GM12891 (cell line): ENCODE results near the gene YTHDF1.

ENCODE experiments used
- DNase-seq: peaks from one replicate; pipeline ENCODE4 v3.0.0; 2011; ENCODE audit warnings: low spot score; ENCODE audit not compliant: insufficient read length
- FAIRE-seq: peaks from 2 replicates; lab custom pipeline; 2011; peaks lifted over from hg19 to GRCh38; lab: Jason Lieb, UNC
- PAX5 ChIP-seq: IDR thresholded peaks from 2 replicates; pipeline ENCODE4 v1.6.1; 2011; ENCODE audit warnings: low read length, moderate library complexity, mild to moderate bottlenecking; ENCODE audit not compliant: insufficient read depth, severe bottlenecking
- POLR2A ChIP-seq: IDR thresholded peaks from 2 replicates; pipeline ENCODE4 v1.6.1; 2011; ENCODE audit warnings: low read depth, low read length, control low read depth
- POLR2AphosphoS5 ChIP-seq: IDR thresholded peaks from 2 replicates; pipeline ENCODE4 v1.6.1; 2011; ENCODE audit warnings: low read depth, low read length, control low read depth
- POU2F2 ChIP-seq: IDR thresholded peaks from 2 replicates; pipeline ENCODE4 v1.6.1; 2011; ENCODE audit warnings: low read depth, mild to moderate bottlenecking, control low read depth, low read length, moderate library complexity
- SPI1 ChIP-seq: IDR thresholded peaks from 2 replicates; pipeline ENCODE4 v1.6.1; 2011; ENCODE audit warnings: low read depth, low read length, control low read depth
- TAF1 ChIP-seq: IDR thresholded peaks from 2 replicates; pipeline ENCODE4 v1.6.1; 2011; ENCODE audit warnings: low read depth, low read length, control low read depth

Gene YTHDF1

GRCh38 chr20:63155266-63156165 is 60.4 kb downstream of the YTHDF1 start:
- DNase-seq = no peak
- no peak for FAIRE-seq
- no peak for TF ChIP-seq POU2F2

DNA sequence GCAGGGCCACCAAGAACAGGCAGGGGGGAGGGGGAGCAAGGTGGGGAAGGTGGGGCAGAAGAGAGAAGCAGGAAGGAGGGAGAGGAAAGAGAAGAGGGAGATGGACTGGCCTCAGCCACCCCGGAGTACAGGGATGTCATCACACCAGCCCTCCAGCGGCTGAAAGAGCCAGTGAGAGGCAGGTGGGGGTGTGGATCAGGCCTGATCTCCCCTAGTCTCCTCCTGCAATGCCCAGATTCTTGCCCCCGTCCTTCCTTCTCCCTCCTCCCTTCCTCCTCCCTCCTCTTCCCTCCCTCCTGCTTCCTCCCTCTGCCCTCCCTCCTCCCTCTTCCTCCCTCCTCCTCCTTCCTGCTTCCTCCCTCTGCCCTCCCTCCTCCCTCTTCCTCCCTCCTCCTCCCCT is 61.5 kb downstream of the YTHDF1 start:
- TF ChIP-seq POLR2AphosphoS5 (no peak), PAX5 (no peak), POU2F2 (no peak), SPI1 (no peak), TAF1 (no peak), POLR2A (no peak)

DNA sequence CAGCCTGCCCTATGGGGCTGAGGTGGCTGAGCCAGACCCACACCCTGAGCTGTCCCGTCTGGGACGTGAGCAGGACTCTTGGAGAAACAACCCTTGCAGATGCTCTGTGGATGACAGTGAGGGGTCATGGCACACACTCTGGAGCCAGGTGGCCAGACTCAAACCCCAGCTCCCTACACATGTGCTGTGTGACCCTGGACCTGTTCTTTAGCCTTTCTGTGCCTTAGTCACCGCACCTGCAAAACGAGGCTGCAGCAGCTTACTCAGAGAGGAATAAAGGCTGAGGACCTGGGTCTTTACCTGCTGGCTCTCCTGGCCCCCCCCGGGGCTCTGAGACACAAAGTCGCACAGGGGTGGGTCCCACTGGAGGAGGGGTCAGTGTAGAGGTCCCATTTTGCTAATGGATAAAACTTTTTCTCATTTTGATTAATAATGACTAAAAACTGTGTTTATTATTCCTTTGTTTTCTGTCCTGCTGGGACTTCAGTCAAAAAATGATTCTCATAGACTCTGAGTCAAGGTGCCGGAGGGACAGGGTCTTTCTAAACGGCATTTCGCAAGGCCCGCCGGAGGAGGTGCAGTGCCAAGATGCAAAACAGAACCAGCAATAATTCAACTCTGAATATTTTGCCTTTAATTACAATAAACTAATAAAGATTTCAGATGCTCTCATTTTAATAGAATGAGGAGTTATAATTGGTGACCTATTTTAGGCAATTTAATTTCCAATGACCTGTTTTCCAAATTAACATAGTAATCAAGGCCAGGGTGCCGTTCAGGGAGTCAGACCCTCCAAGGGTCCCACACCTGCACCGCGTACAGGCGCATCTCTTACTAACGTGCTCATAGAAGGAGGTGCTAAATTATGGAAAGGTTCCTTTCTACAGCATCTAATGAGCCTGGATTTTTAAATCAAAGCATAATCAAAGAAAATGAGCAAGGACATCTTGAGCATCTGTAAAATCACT is 62.4 kb downstream of the YTHDF1 start:
- FAIRE-seq (no peak), DNase-seq (no peak)
- no peak for TF ChIP-seq PAX5
- TF ChIP-seq POLR2AphosphoS5 = no peak
- TF ChIP-seq SPI1 = no peak
- no peak for TF ChIP-seq POLR2A
- TF ChIP-seq TAF1 = no peak
- no peak for TF ChIP-seq POU2F2

More for the DNA sequence above, 61.5 kb downstream of the YTHDF1 start:
- no peak for FAIRE-seq
- DNase-seq = no peak

DNA sequence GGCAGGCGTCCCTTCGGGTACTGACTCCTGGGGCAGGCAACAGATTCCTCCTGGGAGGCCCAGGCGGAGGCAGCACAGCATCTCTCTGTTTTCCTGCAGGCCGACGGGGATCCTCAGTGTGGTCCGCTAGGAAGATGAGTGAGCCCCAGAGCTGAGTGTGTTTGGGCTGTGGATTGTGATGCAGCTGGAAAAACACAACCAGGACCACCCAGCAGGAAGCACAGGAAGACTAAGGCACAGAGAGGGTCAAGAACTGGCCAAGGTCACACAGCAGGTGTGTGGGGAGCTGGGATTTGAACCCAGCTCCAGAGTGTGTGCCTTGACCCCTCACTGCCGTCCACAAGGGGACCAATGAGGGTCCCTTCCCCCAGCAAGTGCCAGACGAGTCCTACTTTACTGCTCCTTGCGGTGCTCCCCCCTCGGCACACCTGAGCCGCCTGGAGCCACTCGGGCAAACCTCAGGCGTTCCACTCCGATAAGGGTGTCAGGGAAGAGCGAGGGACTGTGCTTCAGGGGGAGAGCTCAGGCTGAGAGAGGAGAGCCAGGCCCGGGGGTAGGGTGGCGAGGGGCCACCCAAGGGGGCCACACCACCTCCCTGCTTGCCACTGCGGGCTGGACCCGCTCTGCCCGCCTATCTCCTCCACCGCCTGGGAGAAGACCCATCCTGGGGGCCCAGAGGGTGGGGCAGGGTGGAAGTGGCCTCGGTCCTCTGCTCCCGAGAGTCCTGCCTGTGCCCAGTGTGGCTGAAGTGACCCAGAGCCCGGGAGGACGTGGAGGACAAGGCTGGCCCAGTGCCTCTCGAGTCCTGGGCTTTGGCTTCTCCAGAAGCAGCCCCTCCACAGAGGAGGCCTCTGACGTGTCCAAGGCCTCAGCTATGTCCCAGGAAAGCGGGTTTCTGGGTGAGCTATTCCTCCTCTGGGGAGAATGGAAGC is 63.3 kb downstream of the YTHDF1 start:
- no peak for DNase-seq
- no peak for TF ChIP-seq POLR2A
- FAIRE-seq = no peak

GRCh38 chr20:63151554-63152321 is 64.2 kb downstream of the YTHDF1 start:
- no peak for DNase-seq
- no peak for FAIRE-seq
- TF ChIP-seq SPI1 = no peak
- no peak for TF ChIP-seq POU2F2
- TF ChIP-seq TAF1 = no peak
- TF ChIP-seq POLR2A = no peak
- no peak for TF ChIP-seq PAX5

DNA sequence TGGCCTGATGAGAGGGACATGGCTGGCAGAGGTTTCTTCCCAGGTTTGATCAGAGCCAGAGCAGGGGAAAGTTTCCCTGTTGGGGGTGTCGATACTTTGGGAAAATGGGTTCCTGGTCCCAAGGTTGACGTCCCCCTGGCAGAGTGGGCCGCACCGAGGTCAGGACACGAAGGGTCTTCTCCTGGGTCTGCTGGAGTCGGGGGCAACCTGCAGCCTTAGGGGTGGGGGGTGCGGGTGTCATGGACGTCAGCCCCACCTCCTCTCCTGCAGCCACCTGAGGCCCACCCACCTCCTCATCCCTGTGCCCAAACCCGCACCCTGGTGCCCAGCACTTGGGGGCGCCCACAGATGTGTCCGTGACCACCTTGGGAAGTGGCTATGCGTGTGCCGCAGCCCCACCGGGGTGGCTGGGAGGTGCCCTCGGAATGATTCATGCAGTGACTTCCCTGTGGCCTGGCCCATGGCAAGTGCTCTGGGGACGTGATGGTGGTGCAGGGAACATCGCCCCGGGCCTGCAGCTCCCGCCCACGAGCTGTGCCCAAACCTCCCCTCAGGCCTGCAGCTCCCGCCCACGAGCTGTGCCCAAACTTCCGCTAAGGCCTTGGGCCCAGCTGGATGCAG is 64.9 kb downstream of the YTHDF1 start:
- TF ChIP-seq TAF1 (no peak), SPI1 (no peak), PAX5 (no peak), POLR2A (no peak), POLR2AphosphoS5 (no peak), POU2F2 (no peak)
- no peak for DNase-seq
- FAIRE-seq = no peak

DNA sequence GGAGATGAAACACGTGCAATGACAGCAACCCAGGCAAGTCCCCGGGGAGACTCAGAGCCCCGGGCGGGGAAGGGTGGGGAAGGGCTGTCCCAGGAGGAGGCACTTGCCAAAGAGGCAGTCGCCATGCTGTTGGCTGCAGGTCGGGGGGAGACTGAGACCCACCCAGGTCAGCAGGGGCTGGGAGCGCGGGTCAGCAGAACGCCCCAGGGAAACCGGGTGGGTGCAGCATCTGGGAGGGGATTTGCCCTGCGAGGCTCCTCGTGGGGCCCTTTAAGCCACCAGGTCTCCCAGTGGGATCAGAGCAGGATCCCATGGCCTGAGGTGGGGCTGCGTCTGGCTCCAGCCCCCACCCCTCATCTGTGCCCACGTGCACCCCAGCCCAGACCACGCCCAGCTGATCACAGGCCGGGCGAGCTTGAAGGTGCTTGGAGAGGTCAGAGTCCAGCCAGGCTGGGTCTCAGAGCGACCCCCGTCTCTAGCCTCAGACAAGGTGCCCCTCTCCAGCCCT is 65.5 kb downstream of the YTHDF1 start:
- DNase-seq = no peak
- TF ChIP-seq POLR2A = no peak
- no peak for TF ChIP-seq PAX5
- TF ChIP-seq TAF1 = no peak
- TF ChIP-seq POLR2AphosphoS5 = no peak
- no peak for TF ChIP-seq POU2F2
- TF ChIP-seq SPI1 = no peak
- no peak for FAIRE-seq

GRCh38 chr20:63149531-63150192 is 66.3 kb downstream of the YTHDF1 start:
- FAIRE-seq (no peak), DNase-seq (no peak)
- TF ChIP-seq TAF1 = no peak
